ENCODE results near the gene SCRT2.
"Not testable (repeated sequence)": the region's sequence is repeated elsewhere in the genome, so short reads cannot be mapped to it uniquely, and the experiment has no call there.

SCRT2 gene

GRCh38 chr20:650954-651353 is 24.6 kb downstream of the SCRT2 start:
- ATAC-seq, result no peak

GRCh38 chr20:650281-650680 is 25.3 kb downstream of the SCRT2 start:
- ATAC-seq, result no peak

- ATAC-seq, result no peak
Observed at GRCh38 chr20:647479-648019, 28.1 kb downstream of the SCRT2 start.

DNA sequence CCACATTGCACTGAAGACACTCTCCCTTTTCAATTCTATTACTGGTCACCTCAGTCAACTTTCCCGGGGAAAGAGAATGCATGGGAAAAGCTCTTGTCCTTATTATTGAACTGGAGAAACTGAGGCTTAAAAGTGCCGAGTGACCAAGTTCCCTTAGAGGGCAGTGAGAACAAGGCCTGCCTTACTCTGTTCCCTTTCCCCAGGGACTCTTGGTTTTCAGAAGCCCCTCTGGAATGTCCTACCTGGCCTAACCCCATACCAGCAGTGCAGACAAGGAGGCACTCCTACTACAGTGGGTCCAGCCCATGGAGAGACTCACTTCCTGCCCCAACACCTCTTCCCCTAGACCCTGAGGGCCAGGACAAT is 28.8 kb downstream of the SCRT2 start:
- ATAC-seq, result no peak

DNA sequence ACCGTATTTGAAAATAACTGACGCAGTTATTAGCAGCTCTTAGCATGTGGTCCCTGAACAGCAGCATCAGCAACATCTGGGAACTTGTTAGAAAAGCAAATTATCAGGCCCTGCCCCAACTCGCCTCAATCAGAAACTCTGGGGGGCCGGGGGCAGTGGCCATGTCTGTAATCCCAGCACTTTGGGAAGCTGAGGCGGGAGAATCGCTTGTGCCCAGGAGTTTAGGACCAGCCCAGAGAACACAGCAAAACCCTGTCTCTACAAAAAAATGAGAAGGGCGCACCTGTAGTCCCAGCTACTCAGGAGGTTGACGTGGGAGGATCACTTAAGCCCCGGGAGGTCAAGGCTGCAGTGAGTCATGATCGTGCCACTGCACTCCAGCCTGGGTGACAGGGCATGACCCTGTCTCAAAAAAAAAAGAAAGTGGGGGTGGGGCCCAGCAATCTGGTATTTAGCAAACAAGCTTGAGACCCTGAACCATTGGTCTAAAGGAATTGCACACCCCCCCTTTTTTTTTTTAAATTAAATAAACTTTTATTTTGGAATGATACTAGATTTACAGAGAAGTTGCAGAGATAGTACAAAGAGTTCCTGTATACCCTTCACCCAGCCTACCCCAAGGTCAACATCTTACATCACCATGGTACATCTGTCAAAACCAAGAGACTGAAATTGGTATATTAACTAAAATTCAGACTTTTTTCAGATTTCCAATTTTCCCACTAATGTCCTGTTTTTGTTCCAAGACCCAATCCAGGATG is 29.3 kb downstream of the SCRT2 start:
- ATAC-seq, result no peak

DNA sequence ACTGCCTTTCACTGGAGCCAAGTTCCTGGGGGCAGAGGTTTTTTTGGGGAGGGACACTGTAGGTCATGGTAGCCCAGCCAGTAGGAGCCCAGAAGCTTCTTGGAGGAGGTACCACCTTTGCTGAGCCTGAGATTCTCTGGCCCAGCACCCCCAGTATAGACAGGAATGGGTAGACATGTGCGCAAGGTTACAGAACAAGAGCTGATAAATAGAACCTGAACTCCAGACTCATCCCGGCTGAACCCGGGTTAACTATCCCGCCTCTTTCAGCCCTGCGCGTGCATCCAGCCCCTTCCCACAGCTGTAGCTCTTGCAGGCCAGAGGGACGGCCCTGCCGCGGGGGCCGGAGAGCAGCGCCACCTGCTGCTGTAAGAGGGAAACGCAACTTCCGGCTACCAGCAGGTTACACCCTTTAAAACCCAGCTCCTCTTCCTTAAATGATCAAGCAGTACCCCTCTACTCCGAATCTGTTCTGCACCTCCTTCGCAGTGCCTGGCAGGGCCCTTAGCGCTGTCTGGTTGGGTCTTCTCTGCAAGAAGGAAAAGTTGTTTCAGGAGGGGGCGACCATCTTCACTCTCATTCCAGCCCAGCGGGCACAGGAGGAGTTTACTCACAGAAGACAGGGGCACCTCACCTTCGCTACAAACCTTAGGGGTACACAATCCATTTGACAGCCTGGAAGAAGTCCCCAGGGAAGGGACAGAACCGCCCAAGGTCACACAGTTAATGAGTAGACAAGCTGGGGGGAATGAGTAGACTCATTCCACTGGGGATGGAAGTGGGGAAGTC is 30.1 kb downstream of the SCRT2 start:
- peak; percentile 62 to 70 for ATAC-seq

DNA sequence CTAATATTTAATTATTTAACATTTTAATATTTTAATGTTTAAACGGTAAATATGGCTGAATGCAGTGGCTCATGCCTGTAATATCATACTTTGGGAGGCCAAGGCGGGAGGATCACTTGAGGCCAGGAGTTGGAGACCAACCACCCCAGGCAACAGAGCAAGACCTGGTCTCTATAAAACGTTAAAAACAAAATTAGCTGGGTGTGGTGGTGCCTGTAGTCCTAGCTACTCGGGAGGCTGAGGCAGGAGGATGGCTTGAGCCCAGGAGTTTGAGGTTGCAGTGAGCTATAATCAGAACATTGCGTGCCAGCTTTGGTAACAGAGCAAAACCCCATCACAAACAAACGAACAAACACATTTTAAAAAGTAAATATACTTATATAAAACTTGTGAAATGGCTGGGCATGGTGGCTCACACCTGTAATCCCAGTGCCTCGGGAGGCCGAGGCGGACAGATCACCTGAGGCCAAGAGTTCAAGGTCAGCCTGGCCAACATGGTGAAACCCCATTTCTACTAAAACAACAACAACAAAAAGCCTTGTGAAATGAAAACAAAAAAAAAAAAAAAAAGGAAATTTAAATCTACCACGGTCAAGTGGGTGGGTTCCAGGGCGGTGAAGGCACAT is 30.8 kb downstream of the SCRT2 start:
- no peak for ATAC-seq

DNA sequence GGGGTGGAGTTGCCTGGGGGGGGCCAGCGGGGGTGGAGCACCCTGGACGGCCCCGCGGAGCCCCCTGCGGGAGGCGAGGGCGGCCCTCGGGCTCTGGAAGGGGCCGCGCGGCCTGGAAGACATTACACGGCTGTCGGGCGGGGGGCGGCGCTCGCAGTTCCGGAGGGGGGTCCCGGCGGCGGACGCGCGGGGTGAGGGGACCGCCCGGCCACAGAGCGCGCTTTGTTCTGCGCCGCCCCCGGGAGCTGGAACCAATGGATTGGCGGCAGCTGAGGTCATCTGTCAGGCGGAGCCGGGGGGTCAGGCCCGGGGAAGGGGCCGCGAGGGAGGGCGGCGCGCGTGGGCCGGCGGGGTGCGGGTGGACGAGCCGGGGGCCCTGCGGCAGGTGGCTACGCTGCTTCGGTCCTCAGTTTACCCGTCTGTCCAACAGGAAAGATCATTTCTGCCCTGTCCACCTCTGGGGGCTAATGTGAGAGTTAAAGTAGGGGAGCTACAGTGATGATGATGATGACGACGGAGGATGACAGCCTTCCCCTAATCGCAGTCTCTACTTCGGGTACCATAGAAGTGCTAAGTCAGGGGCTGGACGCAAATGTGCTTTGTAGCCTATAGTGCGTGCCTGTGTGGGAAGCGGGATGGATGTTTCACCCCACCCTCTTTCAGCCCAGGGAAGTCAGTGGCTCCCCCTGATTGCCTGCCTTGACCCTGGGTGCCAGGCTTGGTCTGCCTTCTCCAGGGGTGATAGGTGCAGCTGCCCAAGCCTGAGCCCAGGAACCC is 33.0 kb downstream of the SCRT2 start:
- ATAC-seq, result no peak

- not testable (repeated sequence) for ATAC-seq
Observed at GRCh38 chr20:642013-642397, 33.6 kb downstream of the SCRT2 start.

DNA sequence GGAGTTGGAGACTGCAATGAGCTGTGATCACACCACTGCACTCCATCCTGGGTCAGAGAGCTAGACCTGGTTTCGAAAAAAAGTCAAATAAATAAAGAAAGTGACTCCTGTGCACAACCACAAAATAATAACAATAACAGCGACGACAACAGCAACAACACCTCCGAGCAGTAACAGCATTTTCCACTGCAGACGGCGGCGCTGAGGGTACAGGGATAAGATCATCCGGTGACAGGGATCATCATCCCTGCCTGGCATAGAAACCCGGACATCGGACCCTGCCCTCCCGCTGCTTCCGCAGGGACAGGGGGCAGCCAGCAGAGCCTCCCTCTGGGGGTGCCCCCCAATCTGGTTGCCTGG is 34.1 kb downstream of the SCRT2 start:
- no peak for ATAC-seq

- ATAC-seq, result no peak
Observed at GRCh38 chr20:640674-641515, 34.7 kb downstream of the SCRT2 start.

- no peak for ATAC-seq
Observed at GRCh38 chr20:638579-638978, 37.0 kb downstream of the SCRT2 start.

DNA sequence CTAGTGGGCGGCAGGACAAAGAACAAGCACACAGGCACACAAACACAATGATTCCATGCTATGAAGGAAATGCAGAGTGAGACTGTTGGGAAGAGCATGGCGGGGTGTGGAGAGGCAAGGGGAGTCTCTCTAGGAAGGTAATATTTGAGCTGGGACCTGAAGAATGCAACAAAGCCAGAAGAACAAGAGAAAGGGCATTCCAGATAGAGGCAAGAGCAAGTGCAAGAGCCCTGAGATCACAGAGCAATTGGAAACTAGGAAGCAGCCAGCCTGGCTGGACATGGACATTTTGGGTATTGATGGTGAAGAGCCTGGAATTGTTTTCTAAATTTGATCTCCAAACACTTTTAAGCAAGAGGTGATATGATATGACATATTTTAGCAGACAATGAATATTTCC is 38.0 kb downstream of the SCRT2 start:
- no peak for ATAC-seq

DNA sequence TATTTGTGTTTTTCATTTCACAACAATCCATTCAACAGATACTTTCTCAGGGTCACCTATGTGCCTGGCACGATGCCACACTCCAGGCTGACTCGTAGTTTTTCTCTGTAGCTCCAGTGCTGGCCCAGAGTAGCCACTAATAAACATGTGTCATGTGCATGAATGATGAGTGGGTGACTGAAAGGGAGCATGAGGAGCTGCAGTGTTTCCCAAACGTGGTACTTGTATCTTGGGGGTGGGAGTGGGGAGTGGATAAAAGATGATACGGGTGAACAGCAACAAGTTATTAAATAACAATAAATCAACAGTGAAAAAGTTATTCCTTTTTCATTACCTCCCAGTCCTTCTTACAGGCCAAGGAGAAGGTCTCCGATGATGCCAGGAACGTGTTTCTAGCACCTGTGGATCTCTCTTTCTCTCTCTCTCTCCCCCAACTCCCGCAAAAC is 39.7 kb downstream of the SCRT2 start:
- no peak for ATAC-seq

DNA sequence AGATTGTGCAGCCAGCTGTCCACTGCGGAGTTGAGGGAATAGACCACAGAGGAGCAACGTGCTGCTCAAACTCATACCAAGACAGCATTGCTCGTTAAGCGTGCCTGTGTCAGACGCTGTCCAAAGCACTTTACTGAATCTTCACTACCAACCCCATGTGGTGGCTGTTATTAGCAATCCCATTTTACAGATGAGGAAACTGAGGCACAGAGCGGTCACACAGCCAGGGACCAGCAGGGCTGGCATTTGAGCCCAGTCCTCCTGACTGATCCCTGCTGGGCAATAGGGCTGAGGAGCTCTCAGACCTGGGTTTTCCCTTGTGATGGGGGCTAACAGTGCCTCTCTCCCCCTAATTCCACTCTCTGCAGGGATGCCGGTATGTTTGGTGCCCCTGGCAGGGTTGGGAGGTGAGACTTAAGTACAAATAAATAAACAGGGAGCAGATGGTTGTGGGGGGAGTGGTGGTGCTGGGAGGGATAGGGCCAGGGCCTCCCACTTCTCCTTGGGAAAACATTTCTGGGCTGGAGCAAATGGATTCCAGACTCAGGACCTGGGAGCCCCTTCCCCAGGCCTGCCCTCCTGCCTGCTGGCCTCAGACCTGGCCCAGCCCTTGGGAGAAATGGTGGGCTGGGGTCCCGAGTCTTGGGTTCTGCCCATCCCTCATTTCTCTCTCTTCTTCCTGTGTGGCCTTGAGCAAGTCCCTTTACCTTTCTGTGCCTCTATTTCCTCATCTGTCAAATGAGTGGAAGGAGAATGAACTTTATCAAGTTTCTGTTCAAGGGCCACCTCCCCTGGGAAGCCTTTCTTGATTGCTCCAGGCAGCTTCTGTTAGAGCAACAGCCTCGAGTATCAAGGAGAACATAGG is 40.3 kb downstream of the SCRT2 start:
- no peak for ATAC-seq

DNA sequence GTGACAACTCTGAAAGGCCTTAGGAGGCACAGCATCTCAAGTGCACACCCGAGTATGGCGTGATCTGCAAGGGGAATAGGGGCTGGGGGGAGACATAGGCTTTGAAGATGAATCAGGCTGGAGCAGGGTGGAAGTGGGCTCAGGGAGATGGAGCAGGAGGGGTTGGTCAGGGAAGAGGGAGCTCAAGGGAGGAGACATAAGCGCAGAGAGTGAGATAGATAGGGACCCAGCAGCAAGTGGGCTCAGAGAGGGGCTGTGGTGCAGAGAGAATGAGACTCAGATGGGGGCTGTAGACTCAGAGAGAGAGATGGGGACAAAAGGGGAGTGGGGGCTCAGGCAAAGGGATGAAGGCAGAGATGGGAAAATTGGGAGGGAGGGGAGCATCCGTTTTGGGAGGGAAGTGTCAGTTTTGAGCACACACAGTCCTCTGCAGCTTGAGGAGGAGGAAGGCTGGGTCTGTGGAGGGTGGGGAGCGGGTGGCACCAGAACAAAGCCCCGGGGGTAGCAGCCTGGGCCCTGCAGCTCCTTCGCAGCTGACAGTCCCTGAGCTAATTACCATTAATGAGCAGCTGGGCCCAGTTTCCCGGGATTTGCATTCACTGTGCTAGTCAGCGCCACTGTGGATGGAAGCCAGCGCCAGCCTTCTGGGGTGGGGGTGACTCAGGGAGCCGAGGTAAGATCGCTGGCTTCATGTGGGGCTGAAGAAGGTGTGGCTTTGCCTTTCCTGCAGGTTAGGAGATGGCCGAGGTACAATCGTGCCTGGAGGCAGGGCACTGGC is 41.3 kb downstream of the SCRT2 start:
- ATAC-seq, result no peak

- no peak for ATAC-seq
Observed at GRCh38 chr20:631101-631500, 44.5 kb downstream of the SCRT2 start.

- ATAC-seq, result no peak
Observed at GRCh38 chr20:626579-626978, 49.0 kb downstream of the SCRT2 start.

DNA sequence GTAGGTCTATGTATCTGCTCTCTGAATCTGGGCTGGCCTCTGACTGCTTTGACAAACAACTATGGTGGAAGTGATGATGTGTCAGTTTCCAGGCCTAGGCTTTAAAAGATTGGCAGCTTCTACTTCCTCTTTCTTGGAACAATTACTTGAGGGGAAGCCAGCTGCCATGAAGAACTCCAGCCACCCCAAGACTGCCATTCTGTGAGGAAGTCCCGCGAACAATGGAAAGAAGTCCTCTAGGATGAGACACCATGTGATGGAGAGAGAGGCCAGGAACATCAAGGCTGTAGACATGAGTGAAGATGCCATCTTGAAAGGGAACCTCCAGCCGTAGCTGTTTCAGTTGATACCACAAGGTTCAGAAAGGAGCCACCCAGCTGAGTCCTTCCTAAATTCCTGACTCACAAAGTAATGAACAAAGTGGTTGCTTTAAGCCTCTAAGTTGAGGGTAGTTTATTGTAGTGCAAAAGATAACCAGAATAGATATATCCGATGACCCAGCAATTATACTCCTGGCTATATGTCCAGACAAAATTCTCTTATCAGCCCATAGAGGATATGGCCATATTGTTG is 50.2 kb downstream of the SCRT2 start:
- ATAC-seq, result no peak

GRCh38 chr20:623704-624103 is 51.9 kb downstream of the SCRT2 start:
- ATAC-seq, result no peak
